ENCODE data around the gene PC. TPM values are rescaled to one million over a fixed set of nuclear protein-coding genes. Genes with fewer than 3 reads are reported as not detected.

Gene PC
- total RNA-seq, 2 experiments from 2014 or later: 8.8 to 10.1 TPM

DNA sequence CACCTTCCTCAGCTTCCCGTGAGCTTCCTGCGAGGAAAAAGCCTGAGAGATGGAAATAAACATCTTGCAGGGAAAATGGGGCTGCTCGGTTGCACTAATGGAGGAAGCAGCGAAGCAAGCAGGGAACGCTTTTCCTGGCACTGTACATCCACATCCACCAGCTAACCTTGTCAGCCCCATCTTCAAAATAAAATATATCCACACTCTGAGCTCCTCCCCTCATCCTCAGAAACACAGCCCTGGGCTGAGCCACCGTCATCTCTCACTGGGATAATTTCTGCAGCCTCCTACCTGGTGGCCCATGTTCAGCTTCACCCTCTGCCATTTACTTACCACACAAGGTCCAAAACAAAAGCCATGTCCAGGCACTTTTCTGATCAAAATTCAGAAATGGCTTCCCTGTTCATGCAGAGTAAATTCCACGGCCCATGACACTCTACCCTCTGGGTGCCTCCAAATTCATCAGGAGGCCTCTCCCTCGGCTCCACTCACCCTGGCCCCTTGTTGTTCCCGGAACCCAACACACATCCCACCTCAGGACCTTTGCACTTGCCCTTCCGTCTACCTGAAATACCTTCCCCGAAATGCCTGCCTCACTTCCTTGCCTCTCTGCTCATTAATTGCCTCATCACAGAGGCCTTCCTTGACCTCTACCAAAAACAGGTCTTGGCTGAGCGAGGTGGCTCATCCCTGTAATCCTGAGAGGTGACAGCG is 29.9 kb upstream of the PC start:
- Mint-ChIP-seq H3K27ac (no peak overlapping the region), H3K4me1 (no peaks in the 10 kb centered on the region), H3K36me3 (ENCODE audit: low read depth) (no peaks in the 10 kb centered on the region), H3K27me3 (peaks cover 10% of the 10 kb centered on the region), H3K9me3 (no peaks in the 10 kb centered on the region), H3K4me3 (no peak overlapping the region)
- DNase-seq: no peak
- ChIA-PET CTCF (no interaction called here), POLR2A (no interaction called here)

DNA sequence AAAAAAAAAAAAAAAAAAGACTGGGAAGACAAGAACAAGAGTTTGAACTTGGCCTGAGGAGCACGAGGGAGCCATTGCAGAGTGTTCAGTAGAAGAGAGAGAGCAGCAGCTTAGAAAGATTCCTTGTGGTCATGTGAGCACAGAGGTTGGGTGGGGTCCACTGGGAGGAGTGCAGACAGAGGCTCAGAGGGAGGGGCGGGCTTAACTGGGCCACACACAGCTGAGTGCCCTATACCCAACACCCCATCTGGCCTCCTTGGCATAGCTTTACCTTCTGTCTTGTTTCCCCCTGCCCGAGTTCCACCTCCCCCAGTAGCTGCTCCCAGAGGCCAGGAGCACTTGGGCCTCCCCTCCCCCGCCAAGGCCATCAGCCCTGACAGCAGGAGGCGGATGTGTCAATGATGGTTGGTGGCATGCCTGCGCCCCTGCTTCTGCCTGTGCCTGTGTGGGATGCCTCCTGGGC is 29.0 kb upstream of the PC start:
- Mint-ChIP-seq H3K4me3 (no peak overlapping the region), H3K27me3 (peaks cover 16% of the 10 kb centered on the region), H3K9me3 (no peaks in the 10 kb centered on the region), H3K4me1 (peaks cover 2% of the 10 kb centered on the region), H3K36me3 (ENCODE audit: low read depth) (no peaks in the 10 kb centered on the region), H3K27ac (no peak overlapping the region)
- ChIA-PET POLR2A (no interaction called here), CTCF (interaction anchor here (0.6 to 1.7 kb wide), 2 partner anchors 10 to 309 kb away, joined by 3 read pairs; no protein-coding TSS in a partner anchor)
- no peak for DNase-seq

DNA sequence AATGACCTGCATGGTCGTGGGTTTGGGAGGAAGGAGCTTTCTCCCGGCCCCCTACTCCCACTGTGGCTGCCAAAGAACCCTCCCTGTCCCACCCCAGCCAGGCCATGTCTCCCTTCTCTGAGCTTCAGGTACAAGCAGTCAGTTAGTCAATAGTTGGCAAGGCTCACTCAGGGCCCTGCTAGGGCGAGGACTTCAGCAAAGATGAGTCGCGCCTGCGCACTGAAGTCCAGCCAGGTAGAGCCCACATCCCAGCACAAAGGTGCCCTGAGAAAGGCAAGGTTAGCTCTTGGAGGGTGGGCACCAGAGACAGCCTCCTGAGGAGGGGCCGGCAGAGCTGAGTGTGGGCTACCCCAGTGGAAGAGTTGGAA is 28.0 kb upstream of the PC start:
- Mint-ChIP-seq H3K27ac (peak overlapping the region; percentile 36), H3K4me3 (no peak overlapping the region), H3K36me3 (ENCODE audit: low read depth) (no peaks in the 10 kb centered on the region), H3K4me1 (peaks cover 5% of the 10 kb centered on the region), H3K9me3 (no peaks in the 10 kb centered on the region), H3K27me3 (peaks cover 15% of the 10 kb centered on the region)
- CTCF ChIA-PET: interaction anchor here (1.2 to 1.7 kb wide), 3 partner anchors 11 to 308 kb away, joined by 3 to 6 read pairs (median 3); no protein-coding TSS in a partner anchor
- no peak for DNase-seq
- POLR2A ChIA-PET: no interaction called here

DNA sequence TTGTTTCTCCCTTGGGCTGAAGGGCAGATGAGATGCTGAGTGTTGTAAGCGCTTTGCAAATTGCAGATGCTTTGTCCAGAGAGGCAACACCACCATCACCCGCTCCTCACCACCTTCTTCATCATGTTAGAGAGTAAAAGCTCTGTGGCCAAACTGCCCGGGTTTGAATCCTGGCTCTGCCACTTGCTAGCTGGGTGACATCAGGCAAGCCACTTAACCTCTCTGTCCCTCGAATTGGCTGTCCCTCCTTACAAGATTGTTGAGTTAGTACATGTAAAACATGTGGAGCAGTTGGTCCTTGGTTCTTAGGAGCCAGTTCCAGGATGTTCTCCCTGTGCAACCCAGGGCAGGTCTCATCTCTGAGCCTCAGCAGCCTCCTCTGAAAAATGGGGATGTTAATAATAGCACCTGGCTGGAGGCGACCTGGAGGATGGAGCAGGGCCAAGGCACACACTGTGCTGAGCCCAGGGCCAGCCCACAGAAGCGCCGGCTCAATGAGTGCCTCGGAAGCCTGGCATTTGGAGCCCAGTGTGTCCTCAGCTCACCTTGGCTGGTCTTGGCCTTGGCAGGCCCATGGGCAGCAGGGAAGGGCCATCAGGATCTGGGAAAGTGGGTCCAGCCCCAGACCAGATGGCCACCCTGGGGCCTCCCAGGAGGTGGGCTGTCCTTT is 27.5 kb upstream of the PC start:
- Mint-ChIP-seq H3K27ac (no peak overlapping the region), H3K4me1 (peaks cover 5% of the 10 kb centered on the region), H3K9me3 (no peaks in the 10 kb centered on the region), H3K36me3 (ENCODE audit: low read depth) (no peaks in the 10 kb centered on the region), H3K4me3 (no peak overlapping the region), H3K27me3 (peaks cover 15% of the 10 kb centered on the region)
- ChIA-PET POLR2A (no interaction called here), CTCF (interaction anchor here (0.5 to 1.7 kb wide), 4 partner anchors 12 to 307 kb away, joined by 3 to 6 read pairs (median 3); no protein-coding TSS in a partner anchor)
- no peak for DNase-seq

DNA sequence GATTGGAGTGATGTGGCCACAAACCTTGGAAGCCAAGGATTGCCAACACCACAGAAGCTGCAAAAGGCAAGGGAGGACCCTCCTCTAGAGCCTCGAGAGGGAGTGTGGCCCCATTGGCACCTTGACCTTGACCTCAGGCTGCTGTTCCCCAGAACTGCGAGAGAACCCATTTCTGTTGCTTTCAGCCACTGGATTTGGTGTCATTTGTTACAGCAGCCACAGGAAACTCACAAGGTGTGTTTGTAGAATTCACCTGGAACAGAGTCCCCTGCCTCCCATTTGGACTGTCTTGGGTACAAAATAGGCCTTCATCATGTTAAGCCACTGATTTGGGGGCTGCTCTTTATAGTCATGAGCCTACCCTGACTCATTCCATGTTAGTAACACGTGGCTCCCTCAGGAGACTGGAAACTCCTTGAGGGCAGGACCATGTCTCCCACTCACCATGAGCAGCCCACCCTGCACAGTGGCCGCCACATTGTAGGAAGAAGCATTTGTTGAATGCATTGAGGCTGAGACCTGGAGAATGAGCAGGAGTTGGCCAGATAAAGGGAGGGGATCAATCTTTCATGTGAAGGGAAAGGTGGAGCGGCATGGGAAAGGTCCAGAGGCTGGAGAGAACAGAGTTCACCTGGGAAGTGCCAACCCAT is 25.2 kb upstream of the PC start:
- peaks cover 14% of the 10 kb centered on the region for H3K27me3 Mint-ChIP-seq
- ChIA-PET POLR2A (no interaction called here), CTCF (interaction anchor here (0.6 kb wide), 1 partner anchor 145 kb away, joined by 3 read pairs; no protein-coding TSS in a partner anchor)
- H3K9me3 Mint-ChIP-seq: peaks cover 2% of the 10 kb centered on the region
- no peak overlapping the region for H3K27ac Mint-ChIP-seq
- H3K4me1 Mint-ChIP-seq: peaks cover 5% of the 10 kb centered on the region
- peaks cover 2% of the 10 kb centered on the region for H3K36me3 Mint-ChIP-seq (ENCODE audit: low read depth)
- H3K4me3 Mint-ChIP-seq: no peak overlapping the region
- no peak for DNase-seq

DNA sequence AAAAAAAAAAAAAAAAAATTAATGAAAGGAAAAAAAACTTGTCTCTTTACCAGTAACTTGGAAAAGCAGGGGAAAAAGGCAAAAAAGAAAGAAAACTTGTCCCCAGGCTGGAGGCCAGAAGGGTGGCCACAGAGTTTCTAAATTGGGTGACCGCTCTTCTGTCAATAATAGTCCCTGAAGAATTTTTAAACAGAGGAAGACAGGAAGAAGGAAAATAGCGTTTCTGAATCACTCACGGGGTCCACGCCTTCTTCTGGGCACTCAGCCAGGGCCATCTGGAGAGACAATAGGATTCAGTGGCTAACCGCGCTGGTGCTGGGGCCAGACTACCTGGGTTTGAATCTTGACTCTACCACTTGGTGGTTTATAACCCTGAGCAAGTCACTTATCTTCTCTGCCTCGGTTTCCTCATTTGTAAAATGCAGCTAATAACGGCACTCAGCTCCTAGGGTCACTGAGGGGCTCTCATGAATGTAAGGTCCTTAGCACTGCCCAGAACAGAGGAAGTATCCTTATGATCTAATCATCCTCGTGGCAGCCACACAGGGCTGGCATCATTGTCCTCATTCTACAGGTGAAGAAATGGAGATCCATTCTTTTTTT is 23.9 kb upstream of the PC start:
- Mint-ChIP-seq H3K27ac (no peak overlapping the region), H3K4me1 (peaks cover 5% of the 10 kb centered on the region), H3K9me3 (peaks cover 2% of the 10 kb centered on the region), H3K4me3 (no peak overlapping the region), H3K36me3 (ENCODE audit: low read depth) (peaks cover 2% of the 10 kb centered on the region), H3K27me3 (peaks cover 14% of the 10 kb centered on the region)
- DNase-seq: no peak
- POLR2A ChIA-PET: interaction anchor here (0.6 kb wide), 1 partner anchor 14 kb away, joined by 9 read pairs; no protein-coding TSS in a partner anchor
- CTCF ChIA-PET: no interaction called here

DNA sequence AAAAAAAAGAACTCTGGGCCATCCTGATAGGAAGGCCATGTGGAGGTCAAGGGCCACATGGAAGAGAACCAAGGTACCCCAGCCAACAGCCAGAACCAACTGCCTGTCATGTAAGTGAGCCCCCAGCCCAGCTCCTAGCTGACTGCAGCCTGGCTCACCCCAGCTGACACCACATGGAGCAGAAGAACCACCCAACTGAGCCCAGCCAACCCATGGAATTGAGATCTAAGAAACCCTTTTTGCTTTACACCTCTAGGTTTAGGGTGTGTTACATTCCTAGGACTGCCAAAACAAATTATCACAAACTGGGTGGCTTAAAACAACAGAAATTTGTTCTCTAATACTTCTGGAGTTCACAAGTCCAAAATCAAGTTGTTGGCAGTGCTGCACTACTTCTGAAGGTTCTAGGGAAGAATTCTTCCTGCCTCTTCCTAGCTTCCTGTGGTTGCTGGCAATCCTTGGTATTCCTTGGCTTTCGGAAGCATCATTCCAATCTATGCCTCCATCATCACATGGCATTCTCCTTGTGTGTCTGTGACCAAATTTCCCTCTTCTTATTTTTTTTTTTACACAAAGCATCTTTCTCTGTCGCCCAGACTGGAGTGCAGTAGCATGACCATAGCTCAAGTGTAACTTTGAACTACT is 21.3 kb upstream of the PC start:
- Mint-ChIP-seq H3K4me3 (no peak overlapping the region), H3K27me3 (peaks cover 8% of the 10 kb centered on the region), H3K4me1 (peaks cover 5% of the 10 kb centered on the region), H3K9me3 (peaks cover 2% of the 10 kb centered on the region), H3K27ac (no peak overlapping the region), H3K36me3 (ENCODE audit: low read depth) (peaks cover 2% of the 10 kb centered on the region)
- ChIA-PET CTCF (no interaction called here), POLR2A (no interaction called here)
- DNase-seq: no peak

DNA sequence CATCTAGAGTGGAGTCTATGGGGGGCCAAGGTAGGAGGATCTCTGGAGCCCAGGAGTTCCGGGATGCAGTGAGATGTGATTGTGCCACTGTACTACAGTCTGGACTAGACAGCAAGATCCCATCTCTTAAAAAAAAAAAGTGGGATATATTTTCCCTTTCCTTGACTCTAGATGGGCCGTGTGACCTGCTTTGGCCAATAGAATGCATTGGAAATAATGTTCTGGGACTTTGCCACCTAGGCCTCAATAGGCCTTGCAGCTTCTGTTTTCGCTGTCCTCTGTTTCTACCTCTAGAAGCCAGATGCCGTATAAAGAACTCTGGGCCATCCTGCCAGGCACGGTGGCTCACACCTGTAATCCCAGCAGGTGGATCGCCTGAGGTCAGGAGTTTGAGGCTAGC is 20.5 kb upstream of the PC start:
- Mint-ChIP-seq H3K27me3 (peaks cover 8% of the 10 kb centered on the region), H3K27ac (no peak overlapping the region), H3K4me1 (peaks cover 5% of the 10 kb centered on the region), H3K36me3 (ENCODE audit: low read depth) (peaks cover 2% of the 10 kb centered on the region), H3K4me3 (no peak overlapping the region), H3K9me3 (peaks cover 2% of the 10 kb centered on the region)
- DNase-seq: no peak
- ChIA-PET POLR2A (no interaction called here), CTCF (no interaction called here)

DNA sequence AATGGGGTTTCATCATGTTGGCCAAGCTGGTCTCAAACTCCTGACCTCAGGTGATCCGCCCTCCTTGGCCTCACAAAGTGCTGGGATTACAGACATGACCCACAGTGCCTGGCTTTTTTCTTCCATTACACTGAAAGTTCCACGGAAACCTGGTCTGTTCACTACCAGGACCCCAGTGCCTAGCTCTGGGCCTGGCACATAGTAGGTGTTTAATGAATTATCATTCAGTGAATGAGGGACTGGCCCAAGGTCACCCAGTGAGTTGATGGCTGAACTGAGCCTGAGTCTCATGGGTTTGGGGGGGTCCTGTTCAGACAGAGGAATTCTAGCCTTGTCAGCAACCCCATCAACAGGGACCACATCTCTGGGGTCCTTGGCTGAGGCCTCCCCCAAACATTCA is 20.0 kb upstream of the PC start:
- CTCF ChIA-PET: interaction anchor here (0.9 kb wide), 1 partner anchor 19 kb away, joined by 3 read pairs; no protein-coding TSS in a partner anchor
- Mint-ChIP-seq H3K36me3 (ENCODE audit: low read depth) (peaks cover 2% of the 10 kb centered on the region), H3K9me3 (peaks cover 2% of the 10 kb centered on the region), H3K27ac (no peak overlapping the region), H3K4me1 (peaks cover 5% of the 10 kb centered on the region), H3K4me3 (no peak overlapping the region), H3K27me3 (peaks cover 8% of the 10 kb centered on the region)
- DNase-seq: no peak
- POLR2A ChIA-PET: no interaction called here

DNA sequence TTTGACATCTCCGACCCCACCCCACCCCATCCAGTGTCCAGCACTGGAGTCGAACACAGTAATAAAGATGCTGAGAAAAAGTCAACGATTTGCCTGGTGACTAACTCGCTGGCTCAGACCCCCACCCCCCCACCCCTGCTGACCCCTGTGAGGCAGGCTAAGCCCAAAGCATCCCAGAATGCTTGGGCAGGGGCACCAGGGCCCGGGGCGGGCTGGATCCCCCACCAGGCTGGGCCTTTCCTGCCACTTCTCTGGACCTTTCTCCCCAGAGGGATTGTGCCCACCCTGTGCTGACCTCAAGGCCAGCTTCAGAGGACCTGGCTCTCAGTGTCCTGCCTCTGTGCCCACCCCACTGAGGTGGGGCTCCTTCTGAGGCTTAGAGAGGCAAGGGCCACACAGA is 18.7 kb upstream of the PC start:
- ChIA-PET POLR2A (no interaction called here), CTCF (interaction anchor here (0.6 to 0.9 kb wide), 2 partner anchors 10 to 18 kb away, joined by 3 read pairs; no protein-coding TSS in a partner anchor)
- peaks cover 2% of the 10 kb centered on the region for H3K36me3 Mint-ChIP-seq (ENCODE audit: low read depth)
- H3K4me1 Mint-ChIP-seq: peaks cover under 1% of the 10 kb centered on the region
- no peak for DNase-seq
- H3K9me3 Mint-ChIP-seq: peaks cover 2% of the 10 kb centered on the region
- H3K27ac Mint-ChIP-seq: no peak overlapping the region
- no peak overlapping the region for H3K4me3 Mint-ChIP-seq
- no peaks in the 10 kb centered on the region for H3K27me3 Mint-ChIP-seq

DNA sequence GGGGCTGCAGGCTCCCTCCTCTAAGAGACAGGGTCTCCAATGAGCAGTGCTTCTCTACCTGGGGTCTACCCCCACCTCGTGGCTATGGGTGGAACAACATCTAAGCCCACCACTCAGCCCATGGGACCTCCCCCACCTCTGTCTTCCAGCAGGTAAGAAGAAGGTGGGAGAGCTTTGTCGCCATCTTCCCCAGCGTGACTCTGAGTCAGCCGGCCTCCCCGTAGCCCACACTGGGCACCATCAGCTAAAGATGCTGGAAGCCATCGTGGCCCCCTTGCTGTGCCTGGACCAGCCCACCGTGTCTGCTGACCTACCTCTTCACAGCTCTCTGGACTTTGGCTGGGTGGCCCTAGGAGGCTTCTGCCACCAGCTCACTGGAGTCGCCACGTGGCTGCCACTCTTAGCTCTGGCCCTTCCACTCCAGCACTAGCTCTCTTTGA is 17.9 kb upstream of the PC start:
- no peak overlapping the region for H3K4me3 Mint-ChIP-seq
- no peak overlapping the region for H3K27ac Mint-ChIP-seq

DNA sequence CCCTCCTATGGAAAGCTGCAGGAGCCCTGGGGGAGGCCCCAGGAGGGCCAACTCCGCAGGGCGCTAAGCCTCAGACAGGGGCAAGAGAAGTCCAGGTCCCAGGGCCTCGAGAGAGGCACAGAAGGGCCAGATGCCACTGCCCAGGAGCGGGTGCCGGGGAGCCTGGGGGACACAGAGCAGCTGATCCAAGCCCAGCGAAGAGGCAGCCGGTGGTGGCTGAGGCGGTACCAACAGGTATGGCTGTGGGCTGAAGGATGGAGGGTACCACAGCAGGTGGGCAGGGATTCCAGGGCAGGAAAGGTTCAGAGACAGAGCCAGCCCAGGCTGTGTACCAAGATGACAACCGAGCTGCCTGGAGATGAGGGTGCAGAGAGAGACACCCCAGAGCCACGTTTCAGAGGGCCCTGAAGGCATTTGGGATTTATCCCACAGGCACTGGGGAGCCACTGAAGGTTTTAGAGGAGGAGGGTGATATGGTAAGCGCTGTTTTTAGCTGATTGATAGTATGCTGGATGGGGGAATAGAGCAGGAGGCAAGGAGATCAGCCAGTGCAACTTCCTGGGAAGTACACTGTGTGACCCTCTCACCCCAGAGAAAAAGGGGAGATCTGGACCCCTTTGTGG is 17.3 kb upstream of the PC start:
- Mint-ChIP-seq H3K27ac (no peak overlapping the region), H3K4me3 (no peak overlapping the region), H3K36me3 (ENCODE audit: low read depth) (peaks cover 2% of the 10 kb centered on the region), H3K9me3 (peaks cover 2% of the 10 kb centered on the region), H3K27me3 (no peaks in the 10 kb centered on the region), H3K4me1 (peaks cover 6% of the 10 kb centered on the region)
- POLR2A ChIA-PET: no interaction called here
- no peak for DNase-seq
- CTCF ChIA-PET: interaction anchor here (1.2 to 1.5 kb wide), 2 partner anchors 279 to 283 kb away, joined by 3 read pairs; no protein-coding TSS in a partner anchor

More for the DNA sequence above, 17.9 kb upstream of the PC start:
- DNase-seq: no peak
- ChIA-PET POLR2A (no interaction called here), CTCF (interaction anchor here (1.2 to 1.5 kb wide), 2 partner anchors 280 to 283 kb away, joined by 3 read pairs; no protein-coding TSS in a partner anchor)
- Mint-ChIP-seq H3K27me3 (no peaks in the 10 kb centered on the region), H3K4me1 (peaks cover under 1% of the 10 kb centered on the region), H3K9me3 (peaks cover 2% of the 10 kb centered on the region), H3K36me3 (ENCODE audit: low read depth) (peaks cover 2% of the 10 kb centered on the region)
